B cell (primary cell): ENCODE results near the gene JAKMIP2.

Source experiments
- EZH2 ChIP-seq: IDR thresholded peaks from 2 replicates; pipeline ENCODE4 v1.6.1; 2012; ENCODE audit warnings: borderline replicate concordance, low read depth, mild to moderate bottlenecking, moderate library complexity, low read length; ENCODE audit not compliant: insufficient read depth, poor library complexity, severe bottlenecking
- TF ChIP-seq, protein P1 (sequence below): fragments of 200-600 bp; IDR thresholded peaks from one replicate; pipeline ENCODE4 v1.8.0; 2022; ENCODE audit warnings: antibody characterized with exemption, mild to moderate bottlenecking

DNA sequence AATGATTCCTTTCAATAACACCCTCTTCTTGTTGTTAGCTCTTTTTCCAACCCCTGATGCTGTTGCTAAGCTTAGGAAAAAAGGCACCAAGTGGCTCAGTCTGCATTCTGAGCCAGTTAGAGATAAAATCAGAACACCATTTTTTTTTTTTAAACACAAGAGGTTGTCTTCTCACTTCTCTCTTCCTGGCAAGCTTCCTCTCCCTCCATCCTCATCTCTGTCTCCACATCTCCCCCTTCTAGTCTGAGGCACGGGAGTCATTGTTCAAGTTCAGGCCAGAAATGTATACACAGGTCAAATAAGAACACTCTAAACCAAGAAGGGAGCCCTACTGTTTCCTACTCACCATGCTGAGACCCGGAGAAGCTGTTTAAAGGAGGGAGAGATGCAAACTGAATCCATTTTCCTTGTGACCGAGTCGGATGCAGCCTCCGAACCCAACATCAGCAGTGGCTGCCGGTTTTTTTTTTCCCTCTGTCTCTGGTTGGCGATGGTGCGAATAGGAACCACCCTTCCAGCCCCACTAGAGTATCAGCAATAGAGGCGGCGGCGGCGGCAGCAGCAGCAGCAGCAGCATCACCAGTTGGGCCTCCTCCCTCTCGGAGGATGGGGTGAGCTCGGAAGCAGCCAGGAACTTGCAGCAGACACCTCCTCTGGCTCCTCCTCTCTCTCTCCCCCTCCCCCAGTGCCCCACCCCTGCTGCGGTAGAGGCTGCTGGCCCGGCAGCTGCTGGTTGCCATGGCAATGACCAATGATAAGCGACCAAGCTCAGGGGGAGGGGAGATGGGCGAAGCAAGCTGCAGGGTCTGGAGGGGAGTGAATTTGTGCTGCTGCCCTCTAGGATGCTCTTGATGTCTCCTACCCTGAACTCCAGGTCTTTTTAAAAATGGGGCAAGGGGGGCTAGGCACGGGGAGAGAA, at the start of gene JAKMIP2:
- TF ChIP-seq, protein P1, sequence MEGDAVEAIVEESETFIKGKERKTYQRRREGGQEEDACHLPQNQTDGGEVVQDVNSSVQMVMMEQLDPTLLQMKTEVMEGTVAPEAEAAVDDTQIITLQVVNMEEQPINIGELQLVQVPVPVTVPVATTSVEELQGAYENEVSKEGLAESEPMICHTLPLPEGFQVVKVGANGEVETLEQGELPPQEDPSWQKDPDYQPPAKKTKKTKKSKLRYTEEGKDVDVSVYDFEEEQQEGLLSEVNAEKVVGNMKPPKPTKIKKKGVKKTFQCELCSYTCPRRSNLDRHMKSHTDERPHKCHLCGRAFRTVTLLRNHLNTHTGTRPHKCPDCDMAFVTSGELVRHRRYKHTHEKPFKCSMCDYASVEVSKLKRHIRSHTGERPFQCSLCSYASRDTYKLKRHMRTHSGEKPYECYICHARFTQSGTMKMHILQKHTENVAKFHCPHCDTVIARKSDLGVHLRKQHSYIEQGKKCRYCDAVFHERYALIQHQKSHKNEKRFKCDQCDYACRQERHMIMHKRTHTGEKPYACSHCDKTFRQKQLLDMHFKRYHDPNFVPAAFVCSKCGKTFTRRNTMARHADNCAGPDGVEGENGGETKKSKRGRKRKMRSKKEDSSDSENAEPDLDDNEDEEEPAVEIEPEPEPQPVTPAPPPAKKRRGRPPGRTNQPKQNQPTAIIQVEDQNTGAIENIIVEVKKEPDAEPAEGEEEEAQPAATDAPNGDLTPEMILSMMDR: no peak
- no peak for TF ChIP-seq EZH2
